ENCODE measurements around the gene RBM3.

RBM3 gene

GRCh38 chrX:48579259-48579658 is 5.0 kb downstream of the RBM3 start:
- DNase-seq, result no peak

- no peak for DNase-seq
These were observed 6.4 kb downstream of the RBM3 start for GRCh38 chrX:48580662-48581061.

- no peak for DNase-seq
These were observed 10.4 kb downstream of the RBM3 start for GRCh38 chrX:48584698-48585097.

- no peak for DNase-seq
These were observed 15.3 kb downstream of the RBM3 start for GRCh38 chrX:48589482-48590162.

- DNase-seq, result no peak
These were observed 16.2 kb downstream of the RBM3 start for GRCh38 chrX:48590203-48591103.

- no peak for DNase-seq
These were observed 17.0 kb downstream of the RBM3 start for GRCh38 chrX:48591255-48591791.

- DNase-seq, result no peak
These were observed 18.7 kb downstream of the RBM3 start for GRCh38 chrX:48592971-48593370.

GRCh38 chrX:48595929-48596328 is 21.6 kb downstream of the RBM3 start:
- DNase-seq, result no peak

- peak; percentile 85 for DNase-seq
These were observed 23.3 kb downstream of the RBM3 start, which contains the start of gene WDR13 for GRCh38 chrX:48597353-48598264. Gene WDR13 (plus strand): TSS chrX:48597492. CDS start chrX:48597997, 505 bp downstream.

- no peak for DNase-seq
These were observed 24.3 kb downstream of the RBM3 start for GRCh38 chrX:48598614-48599013.

DNA sequence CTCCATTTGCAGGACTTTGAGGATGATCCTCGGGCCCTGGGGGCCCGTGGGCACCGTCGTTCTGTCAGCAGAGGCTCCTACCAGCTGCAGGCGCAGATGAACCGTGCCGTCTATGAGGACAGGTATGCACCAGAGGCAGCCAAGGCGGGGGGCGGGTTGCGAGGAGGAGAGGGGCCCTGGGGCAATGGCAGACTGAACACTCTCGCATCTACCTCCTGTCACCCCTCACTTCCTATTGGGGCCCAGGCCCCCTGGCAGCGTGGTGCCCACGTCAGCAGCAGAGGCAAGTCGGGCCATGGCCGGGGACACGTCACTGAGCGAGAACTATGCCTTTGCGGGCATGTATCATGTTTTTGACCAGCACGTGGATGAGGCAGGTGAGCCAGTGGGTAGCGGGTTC is 25.1 kb downstream of the RBM3 start:
- DNase-seq, result no peak

- DNase-seq, result no peak
These were observed 25.9 kb downstream of the RBM3 start for GRCh38 chrX:48600226-48600625.

DNA sequence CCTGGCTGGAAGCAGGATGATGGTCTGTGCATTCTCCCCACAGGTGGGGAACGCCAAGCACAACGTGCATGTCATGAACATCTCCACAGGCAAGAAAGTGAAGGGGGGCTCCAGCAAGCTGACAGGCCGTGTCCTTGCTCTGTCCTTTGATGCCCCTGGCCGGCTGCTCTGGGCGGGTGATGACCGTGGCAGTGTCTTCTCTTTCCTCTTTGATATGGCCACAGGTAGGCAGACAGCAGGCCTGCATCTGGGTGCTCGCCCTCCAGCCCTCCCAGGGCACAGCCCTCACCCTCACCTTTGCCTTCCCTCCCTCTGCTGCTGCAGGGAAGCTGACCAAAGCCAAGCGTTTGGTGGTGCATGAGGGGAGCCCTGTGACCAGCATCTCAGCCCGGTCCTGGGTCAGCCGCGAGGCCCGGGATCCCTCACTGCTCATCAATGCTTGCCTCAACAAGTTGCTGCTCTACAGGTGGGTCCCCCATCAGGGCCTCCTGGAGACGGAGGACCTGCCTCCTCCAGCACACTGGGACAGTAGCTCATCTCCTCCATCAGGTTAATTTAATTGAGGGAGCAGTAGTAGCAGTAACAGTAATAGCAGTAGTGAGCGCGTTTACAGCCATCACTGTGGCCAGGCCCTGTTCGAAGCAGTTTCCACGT is 27.6 kb downstream of the RBM3 start:
- no peak for DNase-seq

GRCh38 chrX:48604701-48605100 is 30.4 kb downstream of the RBM3 start:
- no peak for DNase-seq

DNA sequence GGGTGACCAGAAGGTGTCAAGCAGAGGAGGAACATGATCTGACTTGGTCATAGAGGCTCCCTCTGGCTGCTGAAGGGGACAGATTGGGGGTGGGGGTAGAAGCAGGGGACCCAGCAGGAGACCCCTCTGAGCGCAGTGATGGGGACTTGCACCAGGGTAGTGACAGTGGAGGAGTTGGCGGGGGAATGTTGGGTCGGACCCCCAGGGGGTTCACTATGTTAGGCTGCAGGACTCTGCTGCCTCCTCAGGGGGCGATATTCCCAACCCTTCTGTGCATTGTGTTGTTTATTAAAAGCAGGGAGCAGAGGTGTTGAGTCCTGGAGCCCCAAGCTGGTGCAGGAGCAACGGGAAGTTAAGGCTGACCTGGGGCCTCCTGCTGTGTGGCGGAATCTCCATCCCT is 31.8 kb downstream of the RBM3 start:
- no peak for DNase-seq

DNA sequence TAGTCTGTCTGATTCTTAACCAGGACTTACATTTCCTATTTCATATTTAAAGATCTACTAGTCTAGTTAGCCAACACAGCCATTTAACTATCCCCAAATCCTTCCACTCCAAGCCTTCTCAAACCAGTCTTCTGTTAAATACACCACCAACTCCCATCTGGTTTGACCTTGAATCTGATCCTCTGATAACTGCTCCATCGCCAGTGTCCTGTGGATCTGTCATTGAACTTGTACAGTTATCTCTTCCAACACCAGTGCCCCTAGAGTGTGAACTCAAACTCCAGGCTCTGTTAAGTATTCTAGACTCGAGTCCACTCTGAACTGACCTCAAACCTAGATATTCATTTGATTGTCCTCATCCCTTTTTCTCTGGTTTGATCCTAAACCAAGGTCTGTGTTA is 37.4 kb downstream of the RBM3 start:
- no peak for DNase-seq

- DNase-seq, result no peak
These were observed 39.3 kb downstream of the RBM3 start for GRCh38 chrX:48613502-48614160.

GRCh38 chrX:48616576-48616975 is 42.3 kb downstream of the RBM3 start:
- DNase-seq, result no peak

DNA sequence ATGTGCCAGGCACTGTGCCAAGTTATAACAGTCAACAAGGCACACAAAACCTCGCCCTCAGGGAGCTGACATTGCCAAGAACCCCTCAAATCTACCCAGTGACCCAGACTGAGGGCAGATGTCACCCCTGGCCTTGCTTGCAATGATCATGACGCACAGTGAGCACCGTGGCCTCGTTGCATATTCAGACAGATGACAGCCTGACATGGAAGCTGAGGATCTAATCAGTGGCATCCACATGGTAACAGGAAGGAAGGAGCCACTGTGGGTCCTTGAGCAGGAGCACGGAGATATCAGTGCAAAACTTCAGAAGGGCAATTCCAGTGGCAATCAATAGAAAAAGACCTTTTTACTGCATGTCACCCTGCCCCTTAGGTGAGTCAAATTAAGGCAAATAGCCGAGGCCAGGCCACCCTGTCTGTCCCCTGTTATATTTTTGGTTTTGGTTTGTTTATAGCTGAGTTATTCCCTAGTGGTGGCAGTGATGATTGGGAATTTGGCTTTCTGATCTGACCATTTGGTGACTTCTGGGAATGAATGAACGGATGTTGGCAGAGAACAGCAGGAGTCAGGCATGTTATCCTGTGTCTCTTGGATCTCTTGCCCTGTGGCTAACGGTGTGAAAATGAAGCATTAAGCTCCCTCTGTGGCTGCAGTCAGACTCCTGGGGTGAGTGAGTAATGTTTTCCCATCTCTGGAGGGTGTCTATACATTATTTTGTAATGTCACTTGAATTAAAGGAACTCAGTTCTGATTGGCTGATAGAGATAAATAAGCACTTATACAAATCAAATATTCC is 43.5 kb downstream of the RBM3 start:
- no peak for DNase-seq

- no peak for DNase-seq
These were observed 52.4 kb downstream of the RBM3 start for GRCh38 chrX:48626401-48627298.
